SK-N-SH (cell line): Measurements from ENCODE around the gene TDRD9. TPM values are rescaled to one million over a fixed set of nuclear protein-coding genes. Genes with fewer than 3 reads are reported as not detected.

Experiments used
- CTCF ChIA-PET: fragments of 300-600, 350-600 bp; formaldehyde crosslinking; extraction: SDS; loops from one replicate; lab custom pipeline; 2021; lab: Yijun Ruan, JAX
- POLR2A ChIA-PET: fragments of 350-600 bp; sonication (Branson Sonifier 250); formaldehyde crosslinking; extraction: SDS; loops from one replicate; lab custom pipeline; 2020; ENCODE audit warnings: antibody characterized with exemption, inconsistent platforms; lab: Yijun Ruan, JAX
- DNase-seq: peaks from one replicate; pipeline ENCODE4 v3.0.0; 2012
- H2AFZ ChIP-seq: fragments of 200-600 bp; sonication (generic); 2 replicates; pipeline ENCODE4 v1.8.1; 2016; ENCODE audit warnings: antibody characterized with exemption, mild to moderate bottlenecking, low read depth
- H3F3A ChIP-seq: fragments of 200-600 bp; sonication (generic); replicated peaks from 2 replicates; pipeline ENCODE3; 2016; ENCODE audit warnings: antibody characterized with exemption, mild to moderate bottlenecking; ENCODE audit not compliant: insufficient read depth
- H3K27ac ChIP-seq, 2 experiments: fragments of 200-500 bp in 1 of 2; fragments of 200-600 bp in 1 of 2; sonication (Bioruptor generic) in 1 of 2; sonication (generic), shearing (Covaris generic) in 1 of 2; 2 replicates each; pipeline versions ENCODE4 v1.5.1 to v1.6.1; 2014 to 2016; ENCODE audit warnings: low read depth in 2 of 2, inconsistent platforms in 1 of 2, low read length in 1 of 2, mild to moderate bottlenecking in 1 of 2, mixed read lengths in 1 of 2
- H3K27me3 ChIP-seq: fragments of 200-600 bp; sonication (generic), shearing (Covaris generic); 2 replicates; pipeline ENCODE4 v1.6.1; 2016; ENCODE audit warnings: mixed run types; ENCODE audit not compliant: insufficient read depth
- H3K36me3 ChIP-seq, 2 experiments: fragments of 200-500 bp in 1 of 2; fragments of 200-600 bp in 1 of 2; sonication (Bioruptor generic) in 1 of 2; sonication (generic) in 1 of 2; replicated peaks in 1 of 2; 2 replicates each; pipeline versions ENCODE3 to v1.5.1; 2014 to 2016; ENCODE audit warnings: low read length in 1 of 2, mild to moderate bottlenecking in 1 of 2; ENCODE audit not compliant: insufficient read depth in 2 of 2, control insufficient read depth in 1 of 2
- H3K4me1 ChIP-seq, 2 experiments: fragments of 200-500 bp in 1 of 2; fragments of 200-600 bp in 1 of 2; sonication (Bioruptor generic) in 1 of 2; sonication (generic), shearing (Covaris generic) in 1 of 2; 2 replicates each; pipeline versions ENCODE4 v1.5.1 to v1.6.1; 2014 to 2016; ENCODE audit warnings: low read depth in 1 of 2, low read length in 1 of 2, mixed run types in 1 of 2; ENCODE audit not compliant: insufficient read depth in 2 of 2, control insufficient read depth in 1 of 2
- H3K4me2 ChIP-seq: fragments of 200-600 bp; sonication (generic), shearing (Covaris generic); 2 replicates; pipeline ENCODE4 v1.6.1; 2017; ENCODE audit warnings: mixed run types
- H3K4me3 ChIP-seq, 2 experiments: fragments of 200-500 bp in 1 of 2; fragments of 200-600 bp in 1 of 2; sonication (Bioruptor generic) in 1 of 2; sonication (generic), shearing (Covaris generic) in 1 of 2; 2 replicates each; pipeline versions ENCODE4 v1.5.1 to v1.8.1; 2014 to 2016; ENCODE audit warnings: low read depth in 2 of 2, inconsistent platforms in 1 of 2, low read length in 1 of 2, mild to moderate bottlenecking in 1 of 2, mixed read lengths in 1 of 2, moderate library complexity in 1 of 2
- H3K79me2 ChIP-seq: fragments of 200-600 bp; sonication (generic); 2 replicates; pipeline ENCODE4 v1.8.1; 2017; ENCODE audit warnings: mild to moderate bottlenecking; ENCODE audit not compliant: insufficient read depth
- H3K9ac ChIP-seq: fragments of 200-600 bp; sonication (generic); 2 replicates; pipeline ENCODE4 v1.6.1; 2017; ENCODE audit warnings: mixed run types
- H3K9me2 ChIP-seq: fragments of 200-600 bp; sonication (generic); 2 replicates; pipeline ENCODE4 v1.6.1; 2017; ENCODE audit warnings: mixed run types
- H3K9me3 ChIP-seq: fragments of 200-600 bp; sonication (generic); 2 replicates; pipeline ENCODE4 v1.6.1; 2017; ENCODE audit warnings: mixed run types, mild to moderate bottlenecking, moderate library complexity
- H4K20me1 ChIP-seq: fragments of 200-600 bp; sonication (generic); 2 replicates; pipeline ENCODE4 v1.6.1; 2017; ENCODE audit warnings: mild to moderate bottlenecking, mixed run types; ENCODE audit not compliant: insufficient read depth
- EP300 ChIP-seq, 2 experiments: IDR thresholded peaks; 2 replicates each; pipeline versions ENCODE4 v1.4.0 to v1.6.1; 2012; ENCODE audit warnings: borderline replicate concordance in 1 of 2, low read depth in 1 of 2, low read length in 1 of 2
- GABPA ChIP-seq: IDR thresholded peaks from 2 replicates; pipeline ENCODE4 v1.4.0; 2012; ENCODE audit warnings: low read depth, mild to moderate bottlenecking
- GATA2 ChIP-seq: sonication (generic); formaldehyde crosslinking; IDR thresholded peaks from 2 replicates; pipeline ENCODE4 v1.5.0; 2020; ENCODE audit warnings: mild to moderate bottlenecking, missing genetic modification reagents
- IRF3 ChIP-seq: fragments of 150-350 bp; IDR thresholded peaks from 2 replicates; pipeline ENCODE4 v1.6.1; 2016; ENCODE audit warnings: mild to moderate bottlenecking, low read depth, low read length
- MEF2A ChIP-seq: IDR thresholded peaks from 2 replicates; pipeline ENCODE4 v1.4.0; 2012; ENCODE audit warnings: low read depth, borderline replicate concordance
- MXI1 ChIP-seq: IDR thresholded peaks from 2 replicates; pipeline ENCODE4 v1.6.1; 2012; ENCODE audit warnings: mild to moderate bottlenecking, low read depth, low read length, improper control_type of control experiment
- NRF1 ChIP-seq: IDR thresholded peaks from 2 replicates; pipeline ENCODE4 v1.6.1; 2012; ENCODE audit warnings: low read depth, mild to moderate bottlenecking, low read length
- POLR2AphosphoS5 ChIP-seq: IDR thresholded peaks from 2 replicates; pipeline ENCODE4 v1.6.1; 2012; ENCODE audit warnings: low read depth, low read length
- RAD21 ChIP-seq: IDR thresholded peaks from 2 replicates; pipeline ENCODE4 v1.6.1; 2012; ENCODE audit warnings: mild to moderate bottlenecking, low read length
- RFX5 ChIP-seq: IDR thresholded peaks from 2 replicates; pipeline ENCODE4 v1.6.1; 2012; ENCODE audit warnings: mild to moderate bottlenecking, improper control_type of control experiment, low read length
- RXRA ChIP-seq: IDR thresholded peaks from 2 replicates; pipeline ENCODE4 v1.4.0; 2012; ENCODE audit warnings: low read depth, mild to moderate bottlenecking, borderline replicate concordance
- USF2 ChIP-seq: fragments of 150-350 bp; IDR thresholded peaks from 2 replicates; pipeline ENCODE4 v1.6.1; 2017; ENCODE audit warnings: antibody characterized with exemption, low read length, low read depth, borderline replicate concordance
- WGBS: methylation state at CpG from one replicate; pipeline ENCODE4 v1.1.6; 2017; ENCODE audit warnings: low lambda C conversion rate; 5-methylcytosine and 5-hydroxymethylcytosine counted together
- polyA plus RNA-seq, 3 experiments: library from polyadenylated mRNA; depleted of rRNA; stranded (reverse); fragments of >200 nt; gene quantifications; 2 replicates each; pipeline ENCODE4 v1.2.3, GENCODE V29; 2012
- TF ChIP-seq, protein P1 (sequence below): IDR thresholded peaks from 2 replicates; pipeline ENCODE4 v1.6.1; 2012; ENCODE audit warnings: mild to moderate bottlenecking, low read depth, low read length, moderate library complexity
- TF ChIP-seq, protein P2 (sequence below): IDR thresholded peaks from 2 replicates; pipeline ENCODE4; 2012
- TF ChIP-seq, protein P3 (sequence below): fragments of 200-600 bp; sonication (generic); IDR thresholded peaks from 2 replicates; pipeline ENCODE4 v1.6.1; 2017; ENCODE audit warnings: antibody characterized with exemption, mild to moderate bottlenecking, moderate library complexity

Gene TDRD9
- polyA plus RNA-seq, 1 of the 3 experiments (the other 2 are of a cell fraction) = not detected

GRCh38 chr14:103960457-103961055 lies 32.3 kb downstream of the TDRD9 start:
- POLR2A ChIA-PET = interaction anchor here (1.0 to 1.2 kb wide), 3 partner anchors 9 to 16 kb away, joined by 3 read pairs; no protein-coding TSS in a partner anchor

GRCh38 chr14:103961928-103962578 lies 33.8 kb downstream of the TDRD9 start:
- POLR2A ChIA-PET = no interaction called here
- Histone ChIP-seq H3K4me1 (peaks cover 0 to 10% of the 10 kb centered on the region in 2 experiments; a peak in 2 of 4 replicates), H4K20me1 (no peaks in the 10 kb centered on the region), H3K9me2 (no peaks in the 10 kb centered on the region), H3K9me3 (no peaks in the 10 kb centered on the region), H3K27me3 (no peaks in the 10 kb centered on the region; the same call in 1 of the 2 replicates), H2AFZ (no peak overlapping the region), H3K27ac (peak overlapping the region in 1 of 2 experiments; percentile 1; a peak in 1 of 4 replicates), H3K4me3 (no peak overlapping the region), H3F3A (no peaks in the 10 kb centered on the region), H3K79me2 (no peaks in the 10 kb centered on the region), H3K9ac (no peak overlapping the region), H3K4me2 (no peak overlapping the region), H3K36me3 (no peaks in the 10 kb centered on the region)
- DNase-seq = no peak
- CTCF ChIA-PET = interaction anchor here (0.8 to 1.3 kb wide), 5 partner anchors 17 to 154 kb away, joined by 3 to 5 read pairs (median 3); no protein-coding TSS in a partner anchor
- WGBS = 71% methylated on average over 5 of the region's 5 CpGs
- TF ChIP-seq MEF2A (no peak), NRF1 (no peak), RAD21 (no peak), RXRA (no peak), IRF3 (no peak), GABPA (no peak), USF2 (no peak), GATA2 (CRISPR knock-in tag) (no peak), RFX5 (no peak)
- TF ChIP-seq, protein P1, sequence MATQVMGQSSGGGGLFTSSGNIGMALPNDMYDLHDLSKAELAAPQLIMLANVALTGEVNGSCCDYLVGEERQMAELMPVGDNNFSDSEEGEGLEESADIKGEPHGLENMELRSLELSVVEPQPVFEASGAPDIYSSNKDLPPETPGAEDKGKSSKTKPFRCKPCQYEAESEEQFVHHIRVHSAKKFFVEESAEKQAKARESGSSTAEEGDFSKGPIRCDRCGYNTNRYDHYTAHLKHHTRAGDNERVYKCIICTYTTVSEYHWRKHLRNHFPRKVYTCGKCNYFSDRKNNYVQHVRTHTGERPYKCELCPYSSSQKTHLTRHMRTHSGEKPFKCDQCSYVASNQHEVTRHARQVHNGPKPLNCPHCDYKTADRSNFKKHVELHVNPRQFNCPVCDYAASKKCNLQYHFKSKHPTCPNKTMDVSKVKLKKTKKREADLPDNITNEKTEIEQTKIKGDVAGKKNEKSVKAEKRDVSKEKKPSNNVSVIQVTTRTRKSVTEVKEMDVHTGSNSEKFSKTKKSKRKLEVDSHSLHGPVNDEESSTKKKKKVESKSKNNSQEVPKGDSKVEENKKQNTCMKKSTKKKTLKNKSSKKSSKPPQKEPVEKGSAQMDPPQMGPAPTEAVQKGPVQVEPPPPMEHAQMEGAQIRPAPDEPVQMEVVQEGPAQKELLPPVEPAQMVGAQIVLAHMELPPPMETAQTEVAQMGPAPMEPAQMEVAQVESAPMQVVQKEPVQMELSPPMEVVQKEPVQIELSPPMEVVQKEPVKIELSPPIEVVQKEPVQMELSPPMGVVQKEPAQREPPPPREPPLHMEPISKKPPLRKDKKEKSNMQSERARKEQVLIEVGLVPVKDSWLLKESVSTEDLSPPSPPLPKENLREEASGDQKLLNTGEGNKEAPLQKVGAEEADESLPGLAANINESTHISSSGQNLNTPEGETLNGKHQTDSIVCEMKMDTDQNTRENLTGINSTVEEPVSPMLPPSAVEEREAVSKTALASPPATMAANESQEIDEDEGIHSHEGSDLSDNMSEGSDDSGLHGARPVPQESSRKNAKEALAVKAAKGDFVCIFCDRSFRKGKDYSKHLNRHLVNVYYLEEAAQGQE = no peak
- TF ChIP-seq, protein P2, sequence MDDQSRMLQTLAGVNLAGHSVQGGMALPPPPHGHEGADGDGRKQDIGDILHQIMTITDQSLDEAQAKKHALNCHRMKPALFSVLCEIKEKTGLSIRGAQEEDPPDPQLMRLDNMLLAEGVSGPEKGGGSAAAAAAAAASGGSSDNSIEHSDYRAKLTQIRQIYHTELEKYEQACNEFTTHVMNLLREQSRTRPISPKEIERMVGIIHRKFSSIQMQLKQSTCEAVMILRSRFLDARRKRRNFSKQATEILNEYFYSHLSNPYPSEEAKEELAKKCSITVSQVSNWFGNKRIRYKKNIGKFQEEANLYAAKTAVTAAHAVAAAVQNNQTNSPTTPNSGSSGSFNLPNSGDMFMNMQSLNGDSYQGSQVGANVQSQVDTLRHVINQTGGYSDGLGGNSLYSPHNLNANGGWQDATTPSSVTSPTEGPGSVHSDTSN = no peak

More at GRCh38 chr14:103960457-103961055, 32.3 kb downstream of the TDRD9 start:
- Histone ChIP-seq H4K20me1 (no peaks in the 10 kb centered on the region), H2AFZ (no peak overlapping the region), H3F3A (no peaks in the 10 kb centered on the region), H3K36me3 (no peaks in the 10 kb centered on the region), H3K27me3 (no peaks in the 10 kb centered on the region; the same call in 1 of the 2 replicates), H3K4me3 (no peak overlapping the region), H3K9me2 (no peaks in the 10 kb centered on the region), H3K9ac (no peak overlapping the region), H3K79me2 (no peaks in the 10 kb centered on the region), H3K9me3 (no peaks in the 10 kb centered on the region), H3K4me1 (peaks cover 0 to 10% of the 10 kb centered on the region in 2 experiments; a peak in 2 of 4 replicates), H3K4me2 (no peak overlapping the region), H3K27ac (peak overlapping the region in 1 of 2 experiments; percentile 89; a peak in 2 of 4 replicates)
- CTCF ChIA-PET = interaction anchor here (1.0 to 1.6 kb wide), 4 partner anchors 8 to 117 kb away, joined by 3 to 6 read pairs (median 4); no protein-coding TSS in a partner anchor
- peak; percentile 74 for DNase-seq
- 32% methylated on average over 11 of the region's 11 CpGs for WGBS
- TF ChIP-seq POLR2AphosphoS5 = no peak
- TF ChIP-seq NRF1 = no peak
- TF ChIP-seq EP300 (IDR thresholded peaks at IDR 0.05; ENCODE audit: borderline replicate concordance in 1 of 2, low read depth in 1 of 2, low read length in 1 of 2) = peak in 1 of 2 experiments; percentile 60; a peak in 1 of 4 replicates
- TF ChIP-seq GABPA = no peak
- TF ChIP-seq, protein P3, sequence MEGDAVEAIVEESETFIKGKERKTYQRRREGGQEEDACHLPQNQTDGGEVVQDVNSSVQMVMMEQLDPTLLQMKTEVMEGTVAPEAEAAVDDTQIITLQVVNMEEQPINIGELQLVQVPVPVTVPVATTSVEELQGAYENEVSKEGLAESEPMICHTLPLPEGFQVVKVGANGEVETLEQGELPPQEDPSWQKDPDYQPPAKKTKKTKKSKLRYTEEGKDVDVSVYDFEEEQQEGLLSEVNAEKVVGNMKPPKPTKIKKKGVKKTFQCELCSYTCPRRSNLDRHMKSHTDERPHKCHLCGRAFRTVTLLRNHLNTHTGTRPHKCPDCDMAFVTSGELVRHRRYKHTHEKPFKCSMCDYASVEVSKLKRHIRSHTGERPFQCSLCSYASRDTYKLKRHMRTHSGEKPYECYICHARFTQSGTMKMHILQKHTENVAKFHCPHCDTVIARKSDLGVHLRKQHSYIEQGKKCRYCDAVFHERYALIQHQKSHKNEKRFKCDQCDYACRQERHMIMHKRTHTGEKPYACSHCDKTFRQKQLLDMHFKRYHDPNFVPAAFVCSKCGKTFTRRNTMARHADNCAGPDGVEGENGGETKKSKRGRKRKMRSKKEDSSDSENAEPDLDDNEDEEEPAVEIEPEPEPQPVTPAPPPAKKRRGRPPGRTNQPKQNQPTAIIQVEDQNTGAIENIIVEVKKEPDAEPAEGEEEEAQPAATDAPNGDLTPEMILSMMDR = no peak
- TF ChIP-seq MXI1 = peak; percentile 32; the same call in 1 of the 2 replicates
